ENCODE data around the gene FNTB. TPM values are rescaled to one million over a fixed set of nuclear protein-coding genes. Genes with fewer than 3 reads are reported as not detected.

The FNTB gene
- total RNA-seq, 1 donor from 2014 or later: 16.9 TPM

- Mint-ChIP-seq H3K9me3 (ENCODE audit: unreplicated experiment) (no peaks in the 10 kb centered on the region), H3K4me3 (ENCODE audit: unreplicated experiment) (no peak overlapping the region), H3K27me3 (ENCODE audit: unreplicated experiment) (peaks cover 8% of the 10 kb centered on the region), H3K4me1 (ENCODE audit: unreplicated experiment) (peaks cover 3% of the 10 kb centered on the region), H3K36me3 (ENCODE audit: low read depth, unreplicated experiment) (peaks cover 11% of the 10 kb centered on the region), H3K27ac (ENCODE audit: unreplicated experiment) (no peak overlapping the region)
- no peak for DNase-seq (ENCODE audit: low spot score)
- TF ChIP-seq CTCF (IDR thresholded peaks at IDR 0.05; ENCODE audit: unreplicated experiment): no peak
These were observed 38.0 kb upstream of the FNTB start for GRCh38 chr14:64948612-64949210.

GRCh38 chr14:64950889-64951288, 35.8 kb upstream of the FNTB start:
- no peaks in the 10 kb centered on the region for H3K9me3 Mint-ChIP-seq (ENCODE audit: unreplicated experiment)
- no peak for TF ChIP-seq CTCF (IDR thresholded peaks at IDR 0.05; ENCODE audit: unreplicated experiment)
- H3K4me1 Mint-ChIP-seq (ENCODE audit: unreplicated experiment): no peaks in the 10 kb centered on the region
- H3K27me3 Mint-ChIP-seq (ENCODE audit: unreplicated experiment): peaks cover 16% of the 10 kb centered on the region
- H3K36me3 Mint-ChIP-seq (ENCODE audit: low read depth, unreplicated experiment): peaks cover 11% of the 10 kb centered on the region
- no peak for DNase-seq (ENCODE audit: low spot score)
- peak overlapping the region; percentile 23 for H3K4me3 Mint-ChIP-seq (ENCODE audit: unreplicated experiment)
- no peak overlapping the region for H3K27ac Mint-ChIP-seq (ENCODE audit: unreplicated experiment)

GRCh38 chr14:64951291-64951690, 35.4 kb upstream of the FNTB start:
- TF ChIP-seq CTCF (IDR thresholded peaks at IDR 0.05; ENCODE audit: unreplicated experiment): no peak
- H3K27ac Mint-ChIP-seq (ENCODE audit: unreplicated experiment): no peak overlapping the region

GRCh38 chr14:64951724-64952123, 35.0 kb upstream of the FNTB start:
- Mint-ChIP-seq H3K36me3 (ENCODE audit: low read depth, unreplicated experiment) (peaks cover 11% of the 10 kb centered on the region), H3K4me1 (ENCODE audit: unreplicated experiment) (no peaks in the 10 kb centered on the region), H3K9me3 (ENCODE audit: unreplicated experiment) (no peaks in the 10 kb centered on the region), H3K27me3 (ENCODE audit: unreplicated experiment) (peaks cover 16% of the 10 kb centered on the region), H3K4me3 (ENCODE audit: unreplicated experiment) (no peak overlapping the region), H3K27ac (ENCODE audit: unreplicated experiment) (no peak overlapping the region)
- no peak for TF ChIP-seq CTCF (IDR thresholded peaks at IDR 0.05; ENCODE audit: unreplicated experiment)
- no peak for DNase-seq (ENCODE audit: low spot score)

More at GRCh38 chr14:64951291-64951690, 35.4 kb upstream of the FNTB start:
- Mint-ChIP-seq H3K36me3 (ENCODE audit: low read depth, unreplicated experiment) (peaks cover 11% of the 10 kb centered on the region), H3K4me3 (ENCODE audit: unreplicated experiment) (peak overlapping the region; percentile 23), H3K27me3 (ENCODE audit: unreplicated experiment) (peaks cover 16% of the 10 kb centered on the region), H3K9me3 (ENCODE audit: unreplicated experiment) (no peaks in the 10 kb centered on the region), H3K4me1 (ENCODE audit: unreplicated experiment) (no peaks in the 10 kb centered on the region)
- no peak for DNase-seq (ENCODE audit: low spot score)

- Mint-ChIP-seq H3K27me3 (ENCODE audit: unreplicated experiment) (peaks cover 14% of the 10 kb centered on the region), H3K9me3 (ENCODE audit: unreplicated experiment) (no peaks in the 10 kb centered on the region), H3K27ac (ENCODE audit: unreplicated experiment) (no peak overlapping the region), H3K36me3 (ENCODE audit: low read depth, unreplicated experiment) (peaks cover 9% of the 10 kb centered on the region), H3K4me3 (ENCODE audit: unreplicated experiment) (no peak overlapping the region), H3K4me1 (ENCODE audit: unreplicated experiment) (no peaks in the 10 kb centered on the region)
- DNase-seq (ENCODE audit: low spot score): no peak
- no peak for TF ChIP-seq CTCF (IDR thresholded peaks at IDR 0.05; ENCODE audit: unreplicated experiment)
These were observed 33.9 kb upstream of the FNTB start for GRCh38 chr14:64952598-64953309.

Data from endothelial cell (in vitro differentiated cells).